ENCODE data around the gene MORN5. TPM values are rescaled to one million over a fixed set of nuclear protein-coding genes. Genes with fewer than 3 reads are reported as not detected.

MORN5 gene
- total and polyA plus RNA-seq, 2 donors from 2014 or later = 1.6 to 5.6 TPM

DNA sequence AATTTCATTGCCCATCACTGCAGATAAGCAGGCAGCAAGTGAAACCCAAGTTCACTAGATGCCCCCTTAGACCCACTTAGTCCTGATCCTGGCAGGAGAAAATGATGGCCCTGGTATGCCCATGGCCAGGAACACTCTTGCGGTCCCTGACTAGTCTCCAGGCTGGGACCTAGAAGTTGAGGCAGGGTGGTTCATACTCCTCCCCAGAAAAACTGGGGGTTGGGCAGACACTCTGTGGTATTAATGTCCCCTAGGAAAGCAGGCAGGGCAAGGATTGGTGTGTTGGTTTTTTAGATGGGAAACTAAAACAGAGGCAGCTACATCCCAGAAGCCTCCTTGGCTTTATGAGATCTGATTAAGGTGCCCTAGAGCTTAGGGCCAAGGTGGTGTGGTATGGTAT lies 56.0 kb downstream of the MORN5 start:
- H3K27ac ChIP-seq (ENCODE audit: low read depth in 2 of 2, low read length in 2 of 2) = no peak overlapping the region

DNA sequence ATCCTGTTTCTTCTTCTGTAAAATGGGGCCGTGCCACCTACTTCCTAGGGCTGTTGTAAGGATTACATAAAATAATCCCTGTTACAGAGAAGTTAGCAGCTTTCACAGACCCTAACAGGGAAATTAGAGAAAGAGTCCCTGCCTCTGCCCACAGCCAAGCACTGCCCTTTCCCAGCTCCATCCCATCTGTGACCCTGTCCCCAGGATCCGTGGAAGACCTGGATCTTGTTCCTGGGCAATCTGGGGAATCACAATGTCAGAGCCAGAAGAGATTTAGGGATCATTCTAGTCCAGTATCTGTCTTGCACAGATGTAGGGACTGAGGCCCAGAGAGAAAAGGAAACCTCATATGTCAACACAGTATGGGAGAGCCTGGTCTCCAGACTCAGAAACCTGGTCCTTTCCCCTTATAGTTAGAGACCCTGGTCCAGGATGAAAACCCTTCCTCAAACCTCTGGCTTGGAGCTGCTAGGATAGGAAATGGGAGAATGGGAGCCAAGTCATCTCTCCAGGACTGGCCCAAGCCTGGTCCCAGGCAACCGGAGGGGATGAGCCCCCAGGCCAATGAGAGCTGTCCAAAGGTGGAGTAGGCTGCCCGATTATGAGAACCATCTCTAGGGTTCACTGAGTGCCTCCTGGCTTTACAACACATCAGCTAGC lies 56.6 kb downstream of the MORN5 start:
- peaks cover 0 to 19% (median 3%) of the 10 kb centered on the region in 3 donors for H3K4me1 ChIP-seq (ENCODE audit: control insufficient read depth in 2 of 3, insufficient read depth in 2 of 3, low read depth in 1 of 3, low read length in 3 of 3)
- H3K36me3 ChIP-seq (ENCODE audit: control insufficient read depth in 2 of 3, insufficient read depth in 3 of 3, low read length in 3 of 3) = no peaks in the 10 kb centered on the region
- H3K27me3 ChIP-seq (ENCODE audit: control insufficient read depth, insufficient read depth, low read length) = peaks cover 85% of the 10 kb centered on the region
- no peaks in the 10 kb centered on the region for H3K9me3 ChIP-seq (ENCODE audit: control insufficient read depth in 2 of 3, insufficient read depth in 1 of 3, low read length in 3 of 3)
- no peak overlapping the region for H3K9ac ChIP-seq (ENCODE audit: low read length in 3 of 3)
- H3K4me3 ChIP-seq (ENCODE audit: low read length in 3 of 3) = no peak overlapping the region
- intact Hi-C loops (cut with DNase I) = no loop called here
- no peak overlapping the region for H3K27ac ChIP-seq (ENCODE audit: low read depth in 2 of 2, low read length in 2 of 2)
- FAIRE-seq = no peak
- peak in 1 of 5 donors; percentile 23 for DNase-seq
- TF ChIP-seq, protein P1, sequence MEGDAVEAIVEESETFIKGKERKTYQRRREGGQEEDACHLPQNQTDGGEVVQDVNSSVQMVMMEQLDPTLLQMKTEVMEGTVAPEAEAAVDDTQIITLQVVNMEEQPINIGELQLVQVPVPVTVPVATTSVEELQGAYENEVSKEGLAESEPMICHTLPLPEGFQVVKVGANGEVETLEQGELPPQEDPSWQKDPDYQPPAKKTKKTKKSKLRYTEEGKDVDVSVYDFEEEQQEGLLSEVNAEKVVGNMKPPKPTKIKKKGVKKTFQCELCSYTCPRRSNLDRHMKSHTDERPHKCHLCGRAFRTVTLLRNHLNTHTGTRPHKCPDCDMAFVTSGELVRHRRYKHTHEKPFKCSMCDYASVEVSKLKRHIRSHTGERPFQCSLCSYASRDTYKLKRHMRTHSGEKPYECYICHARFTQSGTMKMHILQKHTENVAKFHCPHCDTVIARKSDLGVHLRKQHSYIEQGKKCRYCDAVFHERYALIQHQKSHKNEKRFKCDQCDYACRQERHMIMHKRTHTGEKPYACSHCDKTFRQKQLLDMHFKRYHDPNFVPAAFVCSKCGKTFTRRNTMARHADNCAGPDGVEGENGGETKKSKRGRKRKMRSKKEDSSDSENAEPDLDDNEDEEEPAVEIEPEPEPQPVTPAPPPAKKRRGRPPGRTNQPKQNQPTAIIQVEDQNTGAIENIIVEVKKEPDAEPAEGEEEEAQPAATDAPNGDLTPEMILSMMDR (IDR thresholded peaks at IDR 0.05; ENCODE audit: borderline replicate concordance, extremely low read depth, insufficient read depth) = no peak

More for the DNA sequence above, 56.0 kb downstream of the MORN5 start:
- H3K4me3 ChIP-seq (ENCODE audit: low read length in 3 of 3) = no peak overlapping the region
- H3K27me3 ChIP-seq (ENCODE audit: control insufficient read depth, insufficient read depth, low read length) = peaks cover 83% of the 10 kb centered on the region
- intact Hi-C loops (cut with DNase I) = no loop called here
- no peaks in the 10 kb centered on the region for H3K36me3 ChIP-seq (ENCODE audit: control insufficient read depth in 2 of 3, insufficient read depth in 3 of 3, low read length in 3 of 3)
- DNase-seq = peak in 1 of 5 donors; percentile 15
- FAIRE-seq = no peak
- H3K9me3 ChIP-seq (ENCODE audit: control insufficient read depth in 2 of 3, insufficient read depth in 1 of 3, low read length in 3 of 3) = no peaks in the 10 kb centered on the region
- H3K4me1 ChIP-seq (ENCODE audit: control insufficient read depth in 2 of 3, insufficient read depth in 2 of 3, low read depth in 1 of 3, low read length in 3 of 3) = peaks cover 0 to 19% (median 1%) of the 10 kb centered on the region in 3 donors
- TF ChIP-seq, protein P1 (IDR thresholded peaks at IDR 0.05; ENCODE audit: borderline replicate concordance, extremely low read depth, insufficient read depth) = no peak
- no peak overlapping the region for H3K9ac ChIP-seq (ENCODE audit: low read length in 3 of 3)

DNA sequence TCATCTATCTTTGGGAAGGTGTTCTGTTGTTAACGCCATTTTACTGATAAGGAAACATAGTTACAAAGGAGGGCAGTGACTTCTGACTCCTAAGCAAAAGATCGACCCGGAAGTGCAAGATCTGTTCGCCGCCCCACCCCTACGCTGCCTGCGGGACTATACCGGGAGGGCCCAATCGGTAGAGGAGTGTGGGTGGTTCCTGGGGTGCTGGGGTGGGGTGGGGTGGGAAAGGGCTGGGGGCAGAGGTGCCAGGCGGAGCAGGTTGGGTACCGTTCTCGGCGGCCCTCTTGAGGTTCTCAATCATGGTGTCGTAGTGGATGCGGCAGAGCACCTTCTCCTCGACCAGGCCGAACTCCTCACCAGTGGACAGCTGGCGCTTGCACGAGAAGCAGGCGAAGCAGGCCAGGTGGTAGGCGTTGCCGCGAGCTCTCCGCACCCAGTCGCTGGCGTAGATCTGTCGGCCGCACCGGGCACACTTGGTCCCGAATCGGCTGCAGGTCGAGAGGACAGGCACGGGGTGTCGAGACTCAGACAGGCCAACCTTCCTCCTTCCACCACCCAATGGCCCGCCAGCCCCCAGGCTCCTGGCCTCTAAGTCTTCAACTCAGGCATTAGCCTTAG lies 57.2 kb downstream of the MORN5 start:
- intact Hi-C loops (cut with DNase I) = no loop called here
- no peak for FAIRE-seq
- H3K27me3 ChIP-seq (ENCODE audit: control insufficient read depth, insufficient read depth, low read length) = peaks cover 85% of the 10 kb centered on the region

More for the DNA sequence above, 57.2 kb downstream of the MORN5 start:
- Histone ChIP-seq H3K4me1 (ENCODE audit: control insufficient read depth in 2 of 3, insufficient read depth in 2 of 3, low read depth in 1 of 3, low read length in 3 of 3) (peaks cover 0 to 19% (median 3%) of the 10 kb centered on the region in 3 donors), H3K27ac (ENCODE audit: low read depth in 2 of 2, low read length in 2 of 2) (no peak overlapping the region), H3K9me3 (ENCODE audit: control insufficient read depth in 2 of 3, insufficient read depth in 1 of 3, low read length in 3 of 3) (no peaks in the 10 kb centered on the region), H3K9ac (ENCODE audit: low read length in 3 of 3) (no peak overlapping the region), H3K4me3 (ENCODE audit: low read length in 3 of 3) (no peak overlapping the region), H3K36me3 (ENCODE audit: control insufficient read depth in 2 of 3, insufficient read depth in 3 of 3, low read length in 3 of 3) (no peaks in the 10 kb centered on the region)
- DNase-seq = peak in 1 of 5 donors; percentile 66
- TF ChIP-seq, protein P1 (IDR thresholded peaks at IDR 0.05; ENCODE audit: borderline replicate concordance, extremely low read depth, insufficient read depth) = no peak

Measured in kidney (tissue), 14 donors.